MM.1S (cell line): ENCODE measurements around the gene RNF115.

Source experiments
- CTCF ChIP-seq: fragments of 300-600 bp; sonication (generic); IDR thresholded peaks from 2 replicates; pipeline ENCODE4 v1.5.1; 2016; ENCODE audit warnings: antibody characterized with exemption, low read length, mixed read lengths
- EZH2phosphoT487 ChIP-seq: fragments of 300-600 bp; sonication (generic); IDR thresholded peaks from 2 replicates; pipeline ENCODE4 v1.6.1; 2018; ENCODE audit warnings: antibody characterized with exemption, low read length

- TF ChIP-seq CTCF (no peak), EZH2phosphoT487 (no peak)
Measured at GRCh38 chr1:145824499-145824842, 576 bp upstream of the RNF115 start.
